ENCODE measurements around the gene HLA-F.

GRCh38 chr6:29727637-29728036, 4.4 kb downstream of the HLA-F start:
- TF ChIP-seq POLR2A (IDR thresholded peaks at IDR 0.05) (no peak), CTCF (IDR thresholded peaks at IDR 0.05) (no peak)
